Liver (tissue), 9 donors: ENCODE data around the gene WDHD1. TPM values are rescaled to one million over a fixed set of nuclear protein-coding genes. Genes with fewer than 3 reads are reported as not detected.

Source experiments
- DNase-seq: peaks from one replicate; pipeline ENCODE4 v3.0.0-alpha.2; 2017; ENCODE audit warnings: low spot score
- H3K27ac ChIP-seq, 2 donors: one replicate each; pipeline ENCODE4 v1.7.0; 2013; ENCODE audit warnings: inconsistent platforms in 2 of 2, low read length in 2 of 2, control low read depth in 1 of 2, low read depth in 1 of 2, mild to moderate bottlenecking in 1 of 2
- H3K27me3 ChIP-seq, 4 donors: one replicate each; pipeline versions ENCODE4 v1.6.1 to v1.7.0; 2013; ENCODE audit warnings: low read length in 3 of 4, inconsistent platforms in 1 of 4, mild to moderate bottlenecking in 1 of 4, moderate library complexity in 1 of 4; ENCODE audit not compliant: control insufficient read depth in 4 of 4, insufficient read depth in 4 of 4
- H3K36me3 ChIP-seq, 4 donors: one replicate each; pipeline versions ENCODE4 v1.6.1 to v1.7.0; 2013; ENCODE audit warnings: low read length in 3 of 4, mild to moderate bottlenecking in 3 of 4, low read depth in 1 of 4, moderate library complexity in 1 of 4; ENCODE audit not compliant: control insufficient read depth in 4 of 4, insufficient read depth in 3 of 4
- H3K4me1 ChIP-seq, 4 donors: one replicate each; pipeline versions ENCODE4 v1.6.1 to v1.7.0; 2013; ENCODE audit warnings: low read length in 3 of 4, mild to moderate bottlenecking in 3 of 4, moderate library complexity in 1 of 4; ENCODE audit not compliant: control insufficient read depth in 4 of 4, insufficient read depth in 4 of 4
- H3K4me3 ChIP-seq, 3 donors: one replicate each; pipeline versions ENCODE4 v1.6.1 to v1.7.0; 2013; ENCODE audit warnings: low read length in 3 of 3, control low read depth in 1 of 3, low read depth in 1 of 3, mild to moderate bottlenecking in 1 of 3
- H3K9ac ChIP-seq, 2 donors: one replicate each; pipeline ENCODE4 v1.7.0; 2013; ENCODE audit warnings: low read length in 2 of 2, mild to moderate bottlenecking in 2 of 2, moderate library complexity in 2 of 2, control low read depth in 1 of 2, low read depth in 1 of 2
- H3K9me3 ChIP-seq, 4 donors: one replicate each; pipeline versions ENCODE4 v1.6.1 to v1.7.0; 2013; ENCODE audit warnings: low read length in 3 of 4; ENCODE audit not compliant: control insufficient read depth in 4 of 4
- ATF3 ChIP-seq: IDR thresholded peaks from 2 replicates; pipeline ENCODE4 v1.6.1; 2016; ENCODE audit warnings: antibody characterized with exemption
- CTCF ChIP-seq: fragments of 150-350 bp; IDR thresholded peaks from 2 replicates; pipeline ENCODE4 v1.5.1; 2017; ENCODE audit warnings: improper control_type of control experiment, low read depth, low read length; ENCODE audit not compliant: missing input control
- EGR1 ChIP-seq, 2 donors: IDR thresholded peaks; 2 replicates each; pipeline ENCODE4 v1.6.1; 2016 to 2018; ENCODE audit warnings: antibody characterized with exemption in 2 of 2, low read depth in 2 of 2
- FOXA1 ChIP-seq: IDR thresholded peaks from 2 replicates; pipeline ENCODE4 v1.6.1; 2016; ENCODE audit warnings: antibody characterized with exemption
- FOXA2 ChIP-seq: IDR thresholded peaks from 2 replicates; pipeline ENCODE4 v1.6.1; 2016; ENCODE audit warnings: antibody characterized with exemption
- GABPA ChIP-seq, 2 donors: IDR thresholded peaks in 1 of 2; conservative IDR thresholded peaks in 1 of 2; 2 replicates each; pipeline ENCODE4 v1.6.1; 2016; ENCODE audit warnings: antibody characterized with exemption in 2 of 2, mild to moderate bottlenecking in 1 of 2, moderate library complexity in 1 of 2
- HNF4A ChIP-seq, 2 donors: conservative IDR thresholded peaks; 2 replicates each; pipeline ENCODE4 v1.6.1; 2016; ENCODE audit warnings: antibody characterized with exemption in 2 of 2, mild to moderate bottlenecking in 2 of 2
- HNF4G ChIP-seq: IDR thresholded peaks from 2 replicates; pipeline ENCODE4 v1.6.1; 2016; ENCODE audit warnings: antibody characterized with exemption
- JUND ChIP-seq, 2 donors: IDR thresholded peaks; 2 replicates each; pipeline ENCODE4 v1.6.1; 2016; ENCODE audit warnings: antibody characterized with exemption in 2 of 2
- MAX ChIP-seq: IDR thresholded peaks from 2 replicates; pipeline ENCODE4 v1.6.1; 2016; ENCODE audit warnings: antibody characterized with exemption
- NR2F2 ChIP-seq: IDR thresholded peaks from 2 replicates; pipeline ENCODE4 v1.6.1; 2016; ENCODE audit warnings: antibody characterized with exemption
- RAD21 ChIP-seq, 2 donors: IDR thresholded peaks; 2 replicates each; pipeline ENCODE4 v1.6.1; 2016; ENCODE audit warnings: antibody characterized with exemption in 2 of 2, mild to moderate bottlenecking in 2 of 2
- REST ChIP-seq: IDR thresholded peaks from 2 replicates; pipeline ENCODE4 v1.6.1; 2016; ENCODE audit warnings: antibody characterized with exemption, mild to moderate bottlenecking
- RXRA ChIP-seq, 2 donors: IDR thresholded peaks; 2 replicates each; pipeline ENCODE4 v1.6.1; 2017 to 2018; ENCODE audit warnings: antibody characterized with exemption in 2 of 2, mild to moderate bottlenecking in 1 of 2
- TAF1 ChIP-seq: conservative IDR thresholded peaks from 2 replicates; pipeline ENCODE4 v1.6.1; 2016; ENCODE audit warnings: antibody characterized with exemption, mild to moderate bottlenecking
- YY1 ChIP-seq: IDR thresholded peaks from 2 replicates; pipeline ENCODE4 v1.6.1; 2016; ENCODE audit warnings: antibody characterized with exemption, mild to moderate bottlenecking
- ZBTB33 ChIP-seq: IDR thresholded peaks from 2 replicates; pipeline ENCODE4 v1.6.1; 2016; ENCODE audit warnings: antibody characterized with exemption
- WGBS: extraction: QIAGEN DNeasy Blood & Tissue Kit; methylation state at CpG from one replicate; pipeline ENCODE4 v1.1.7; 2013; 5-methylcytosine and 5-hydroxymethylcytosine counted together
- polyA plus RNA-seq, 2 donors: library from polyadenylated mRNA; stranded (reverse) in 1 of 2; unstranded in 1 of 2; fragments of 200-250 nt in 1 of 2; fragments of >200 nt in 1 of 2; fragmentation: Nextera tagmentation in 1 of 2; extraction: Ambion mirVana in 1 of 2; gene quantifications; one replicate each; pipeline versions ENCODE4 v1.2.1 to v1.2.3, GENCODE V29; 2013 to 2015
- total RNA-seq, 2 donors: library from RNA; depleted of rRNA; stranded (reverse); fragments of >200 nt; gene quantifications; one replicate each; pipeline ENCODE4 v1.2.3, GENCODE V29; 2014
- donor health status: healthy.
- donor health status: healthy.
- donor health status: healthy.
- donor health status: healthy.
- donor health status: healthy.

The WDHD1 gene
- total and polyA plus RNA-seq, 4 donors = 0.18 to 14.1 (median 0.42) TPM

GRCh38 chr14:55062517-55063351 is 35.8 kb upstream of the WDHD1 start:
- 78% methylated on average over 11 of the region's 11 CpGs for WGBS
- Histone ChIP-seq H3K27ac (no peak overlapping the region), H3K4me1 (peaks cover 0 to 9% (median 0%) of the 10 kb centered on the region in 4 donors), H3K9ac (no peak overlapping the region), H3K9me3 (no peaks in the 10 kb centered on the region), H3K36me3 (peaks cover 11 to 19% (median 14%) of the 10 kb centered on the region in 4 donors), H3K4me3 (no peak overlapping the region), H3K27me3 (no peaks in the 10 kb centered on the region)
- DNase-seq = no peak
- TF ChIP-seq FOXA2 (no peak), TAF1 (no peak), FOXA1 (no peak), ATF3 (no peak), HNF4A (conservative IDR thresholded peaks at IDR 0.05) (no peak), JUND (IDR thresholded peaks at IDR 0.05) (no peak), MAX (no peak), GABPA (IDR thresholded peaks at IDR 0.05 in 1 of 2, conservative IDR thresholded peaks at IDR 0.05 in 1 of 2) (no peak), EGR1 (IDR thresholded peaks at IDR 0.05; ENCODE audit: low read depth in 2 of 2) (no peak), NR2F2 (no peak), HNF4G (no peak), CTCF (no peak), REST (no peak), ZBTB33 (no peak)

GRCh38 chr14:55059333-55059732 is 32.4 kb upstream of the WDHD1 start:
- Histone ChIP-seq H3K27ac (no peak overlapping the region), H3K4me1 (peaks cover under 1 to 9% (median 2%) of the 10 kb centered on the region in 4 donors), H3K36me3 (peaks cover 9 to 14% (median 11%) of the 10 kb centered on the region in 4 donors), H3K4me3 (no peak overlapping the region), H3K27me3 (no peaks in the 10 kb centered on the region), H3K9ac (no peak overlapping the region), H3K9me3 (no peaks in the 10 kb centered on the region)
- WGBS = 88% methylated on average over 5 of the region's 5 CpGs
- DNase-seq = no peak
- TF ChIP-seq ATF3 = no peak
- TF ChIP-seq NR2F2 = no peak
- TF ChIP-seq RXRA (IDR thresholded peaks at IDR 0.05) = no peak
- TF ChIP-seq FOXA2 = no peak
- no peak for TF ChIP-seq ZBTB33
- no peak for TF ChIP-seq EGR1 (IDR thresholded peaks at IDR 0.05; ENCODE audit: low read depth in 2 of 2)
- TF ChIP-seq RAD21 (IDR thresholded peaks at IDR 0.05) = no peak
- no peak for TF ChIP-seq CTCF
- TF ChIP-seq JUND (IDR thresholded peaks at IDR 0.05) = no peak
- TF ChIP-seq FOXA1 = no peak
- TF ChIP-seq YY1 = no peak
- TF ChIP-seq HNF4G = no peak
- TF ChIP-seq TAF1 = no peak
